CD14-positive monocyte (primary cell): ENCODE results near the gene MGAT5. TPM values are rescaled to one million over a fixed set of nuclear protein-coding genes. Genes with fewer than 3 reads are reported as not detected.

Experiments
- DNase-seq, 3 donors: peaks; one replicate each; pipeline ENCODE4 v3.0.0-alpha.2; 2011 to 2022
- H2AFZ ChIP-seq: 2 replicates; pipeline ENCODE4 v1.6.0; 2012; ENCODE audit warnings: mild to moderate bottlenecking, low read depth, low read length, inconsistent platforms; ENCODE audit not compliant: insufficient read depth, poor library complexity, severe bottlenecking
- H3K27ac ChIP-seq, 2 donors: 1 replicate in 1 of 2; 2 replicates in 1 of 2; pipeline ENCODE4 v1.5.1; 2012 to 2013; ENCODE audit warnings: low read length in 2 of 2, control low read depth in 1 of 2, inconsistent platforms in 1 of 2, low read depth in 1 of 2, mild to moderate bottlenecking in 1 of 2
- H3K27me3 ChIP-seq, 2 donors: one replicate each; pipeline versions ENCODE4 v1.6.0 to v1.6.1; 2011 to 2013; ENCODE audit warnings: low read length in 2 of 2; ENCODE audit not compliant: control insufficient read depth in 2 of 2, insufficient read depth in 2 of 2
- H3K36me3 ChIP-seq, 2 donors: replicated peaks in 1 of 2; 1 replicate in 1 of 2; 2 replicates in 1 of 2; pipeline versions ENCODE4 v1.5.1 to v1.6.1; 2012 to 2013; ENCODE audit warnings: low read length in 2 of 2, control low read depth in 1 of 2, inconsistent platforms in 1 of 2, mild to moderate bottlenecking in 1 of 2; ENCODE audit not compliant: insufficient read depth in 2 of 2, control insufficient read depth in 1 of 2
- H3K4me1 ChIP-seq, 2 donors: 1 replicate in 1 of 2; 2 replicates in 1 of 2; pipeline versions ENCODE4 v1.5.1 to v1.6.1; 2012 to 2013; ENCODE audit warnings: low read length in 2 of 2, control low read depth in 1 of 2, inconsistent platforms in 1 of 2, mild to moderate bottlenecking in 1 of 2, moderate library complexity in 1 of 2; ENCODE audit not compliant: insufficient read depth in 2 of 2, control insufficient read depth in 1 of 2
- H3K4me2 ChIP-seq: replicated peaks from 2 replicates; pipeline ENCODE3; 2012; ENCODE audit warnings: low read length, moderate library complexity, mild to moderate bottlenecking; ENCODE audit not compliant: poor library complexity, severe bottlenecking; ENCODE audit errors: extremely low read depth
- H3K4me3 ChIP-seq, 3 experiments: fragments of 200-600 bp in 1 of 3; sonication (generic) in 1 of 3; replicated peaks in 1 of 3; 1 replicate in 2 of 3; 2 replicates in 1 of 3; pipeline ENCODE4 v1.5.1; 2011 to 2013; ENCODE audit warnings: low read length in 3 of 3, mild to moderate bottlenecking in 3 of 3, control low read depth in 2 of 3, low read depth in 2 of 3, inconsistent platforms in 1 of 3, moderate library complexity in 1 of 3
- H3K79me2 ChIP-seq: 2 replicates; pipeline ENCODE4 v1.6.0; 2012; ENCODE audit warnings: mild to moderate bottlenecking, control low read depth, inconsistent platforms, low read length, moderate library complexity; ENCODE audit not compliant: insufficient read depth
- H3K9ac ChIP-seq: 2 replicates; pipeline ENCODE4 v1.6.0; 2017; ENCODE audit warnings: low read length, mild to moderate bottlenecking; ENCODE audit not compliant: insufficient read depth, poor library complexity, severe bottlenecking
- H3K9me3 ChIP-seq, 2 donors: replicated peaks in 1 of 2; 1 replicate in 1 of 2; 2 replicates in 1 of 2; pipeline versions ENCODE4 v1.5.1 to v1.6.1; 2012 to 2013; ENCODE audit warnings: low read length in 2 of 2, control low read depth in 1 of 2; ENCODE audit not compliant: control insufficient read depth in 1 of 2, insufficient read depth in 1 of 2
- H4K20me1 ChIP-seq: 2 replicates; pipeline ENCODE4 v1.6.0; 2012; ENCODE audit warnings: mild to moderate bottlenecking, low read length, control low read depth, moderate library complexity; ENCODE audit not compliant: insufficient read depth
- H3K27ac Mint-ChIP-seq, 7 donors: one replicate each; pipeline ENCODE4 v1.8.0; 2020; ENCODE audit warnings: mild to moderate bottlenecking in 7 of 7, mixed read lengths in 7 of 7, moderate library complexity in 6 of 7, inconsistent platforms in 2 of 7
- H3K27me3 Mint-ChIP-seq, 3 donors: one replicate each; pipeline ENCODE4 v1.8.0; 2021 to 2022; ENCODE audit warnings: low read depth in 3 of 3, mild to moderate bottlenecking in 3 of 3, mixed read lengths in 3 of 3, moderate library complexity in 3 of 3, inconsistent platforms in 1 of 3
- H3K36me3 Mint-ChIP-seq, 2 donors: one replicate each; pipeline ENCODE4 v1.8.0; 2020; ENCODE audit warnings: mixed read lengths in 2 of 2, inconsistent platforms in 1 of 2, mild to moderate bottlenecking in 1 of 2
- H3K4me1 Mint-ChIP-seq: one replicate; pipeline ENCODE4 v1.8.0; 2020; ENCODE audit warnings: mild to moderate bottlenecking, mixed read lengths
- H3K4me3 Mint-ChIP-seq, 2 donors: one replicate each; pipeline ENCODE4 v1.8.0; 2020; ENCODE audit warnings: mild to moderate bottlenecking in 2 of 2, mixed read lengths in 2 of 2, moderate library complexity in 1 of 2
- H3K9me3 Mint-ChIP-seq, 7 donors: one replicate each; pipeline ENCODE4 v1.8.0; 2020 to 2022; ENCODE audit warnings: mixed read lengths in 7 of 7, mild to moderate bottlenecking in 6 of 7, moderate library complexity in 6 of 7, inconsistent platforms in 2 of 7
- CTCF ChIP-seq: fragments of 200-600 bp; IDR thresholded peaks from one replicate; pipeline ENCODE4 v1.8.0; 2022; ENCODE audit warnings: antibody characterized with exemption, mild to moderate bottlenecking
- WGBS: methylation state at CpG from one replicate; pipeline ENCODE4 v1.1.5; 2013; ENCODE audit warnings: missing lambda C conversion rate; ENCODE audit not compliant: insufficient coverage; 5-methylcytosine and 5-hydroxymethylcytosine counted together
- intact Hi-C, 2 donors: fragments of 100-400 bp; cut with micrococcal nuclease; formaldehyde crosslinking; loops; one replicate each; pipeline versions ENCODE4 v1.15.0 to v1.15.1; 2023
- polyA plus RNA-seq, 3 donors: library from polyadenylated mRNA; depleted of rRNA in 1 of 3; unstranded in 2 of 3; stranded (reverse) in 1 of 3; fragments of 300-500 nt in 2 of 3; fragments of >200 nt in 1 of 3; fragmentation: Illumina TruSeq in 2 of 3; gene quantifications; 1 replicate in 2 of 3; 2 replicates in 1 of 3; pipeline ENCODE4 v1.2.3, GENCODE V29; 2012 to 2021

MGAT5 gene
- polyA plus RNA-seq, 3 donors: 1.9 to 6.6 (median 2.4) TPM

- H3K27me3 Mint-ChIP-seq: no peaks in the 10 kb centered on the region
- intact Hi-C loops: no loop called here
- no peak overlapping the region for H3K4me2 ChIP-seq
Observed at GRCh38 chr2:134280231-134280630, 26.4 kb downstream of the MGAT5 start.

GRCh38 chr2:134280726-134281125 lies 26.9 kb downstream of the MGAT5 start:
- no peak overlapping the region for H3K9ac ChIP-seq
- peaks cover 0 to 31% of the 10 kb centered on the region in 2 donors for H3K36me3 ChIP-seq
- no peaks in the 10 kb centered on the region for H3K27me3 Mint-ChIP-seq
- no peak for DNase-seq
- no peaks in the 10 kb centered on the region for H3K4me1 ChIP-seq
- H3K27ac Mint-ChIP-seq: no peak overlapping the region
- H3K4me1 Mint-ChIP-seq: peaks cover 14% of the 10 kb centered on the region
- H4K20me1 ChIP-seq: no peaks in the 10 kb centered on the region
- H3K36me3 Mint-ChIP-seq: peaks cover 24 to 34% of the 10 kb centered on the region in 2 donors
- WGBS: 94% methylated on average over 2 of the region's 4 CpGs
- no peak overlapping the region for H3K4me3 Mint-ChIP-seq
- no peak for TF ChIP-seq CTCF
- no peak overlapping the region for H3K4me3 ChIP-seq
- H3K79me2 ChIP-seq: no peaks in the 10 kb centered on the region
- intact Hi-C loops: no loop called here
- H2AFZ ChIP-seq: no peak overlapping the region
- H3K27me3 ChIP-seq: no peaks in the 10 kb centered on the region
- peaks cover 5 to 12% (median 8%) of the 10 kb centered on the region in 7 donors for H3K9me3 Mint-ChIP-seq
- no peak overlapping the region for H3K27ac ChIP-seq
- H3K4me2 ChIP-seq: no peak overlapping the region
- H3K9me3 ChIP-seq: peaks cover 0 to 7% of the 10 kb centered on the region in 2 donors

More at GRCh38 chr2:134280231-134280630, 26.4 kb downstream of the MGAT5 start:
- Histone ChIP-seq H3K4me1 (no peaks in the 10 kb centered on the region), H4K20me1 (no peaks in the 10 kb centered on the region), H2AFZ (no peak overlapping the region), H3K9me3 (peaks cover 0 to 7% of the 10 kb centered on the region in 2 donors), H3K79me2 (no peaks in the 10 kb centered on the region), H3K9ac (no peak overlapping the region), H3K27me3 (no peaks in the 10 kb centered on the region), H3K4me3 (no peak overlapping the region), H3K27ac (no peak overlapping the region), H3K36me3 (peaks cover 0 to 31% of the 10 kb centered on the region in 2 donors)
- 100% methylated on average over 3 of the region's 5 CpGs for WGBS
- peak overlapping the region in 2 of 7 donors; percentile 22 to 37 for H3K27ac Mint-ChIP-seq
- H3K9me3 Mint-ChIP-seq: peaks cover 5 to 12% (median 8%) of the 10 kb centered on the region in 7 donors
- peaks cover 14% of the 10 kb centered on the region for H3K4me1 Mint-ChIP-seq
- H3K36me3 Mint-ChIP-seq: peaks cover 24 to 35% of the 10 kb centered on the region in 2 donors
- H3K4me3 Mint-ChIP-seq: no peak overlapping the region
- DNase-seq: no peak
- no peak for TF ChIP-seq CTCF
